Mesangial cell (primary cell): Measurements from ENCODE around the gene CIB2. TPM values are rescaled to one million over a fixed set of nuclear protein-coding genes. Genes with fewer than 3 reads are reported as not detected.

Source experiments
- total RNA-seq: library from RNA; depleted of rRNA; stranded (reverse); fragments of >200 nt; gene quantifications from 2 replicates; pipeline ENCODE4 v1.2.3, GENCODE V29; 2015

The CIB2 gene
- 12.7 and 19.3 TPM in 2 replicates for total RNA-seq

GRCh38 chr15:78131295-78132061, at the start of gene CIB2:
Gene CIB2 (minus strand): TSS chr15:78131445. CDS start chr15:78131215, 230 bp downstream.

DNA sequence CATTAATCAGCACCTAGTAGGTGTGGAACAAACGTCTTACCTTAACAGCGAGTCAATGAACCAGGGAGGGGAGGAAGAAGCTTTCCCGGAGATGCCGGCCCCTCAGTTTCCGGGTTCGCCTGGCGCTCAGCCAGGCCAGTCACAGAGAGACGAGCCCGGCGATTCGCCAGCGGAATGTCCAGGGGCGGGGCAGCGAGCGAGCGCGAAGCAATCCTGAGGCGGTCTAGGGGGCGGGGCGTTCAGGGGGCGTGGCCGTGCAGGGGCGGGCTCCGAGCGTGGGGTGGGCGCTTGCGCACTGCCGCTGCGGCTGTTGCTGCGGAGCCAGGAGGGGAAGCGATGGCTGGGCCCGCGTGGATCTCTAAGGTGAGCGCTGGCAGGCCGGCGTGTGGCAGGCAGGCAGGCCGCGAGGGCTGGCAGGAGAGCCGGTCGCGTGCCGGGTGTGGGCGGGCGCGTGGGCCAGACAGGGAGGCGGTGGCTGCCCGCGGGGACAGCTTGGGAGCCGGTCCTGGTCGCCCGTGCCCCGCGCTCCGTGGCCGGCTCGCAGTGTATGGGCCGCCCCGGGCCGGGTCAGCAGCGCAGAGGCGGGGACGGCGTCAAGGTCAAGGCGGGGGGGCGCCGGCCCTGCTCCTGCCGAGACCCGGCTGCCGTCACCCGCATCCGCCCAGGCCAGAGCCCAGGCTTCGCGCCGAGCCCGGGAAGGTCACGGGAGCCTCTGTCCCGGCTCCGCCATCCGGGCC, 18.0 kb upstream of the CIB2 start, which contains the start of gene IDH3A:
TSS of gene IDH3A (plus strand) at position 295 of the 737 bp plus-strand sequence. CDS start at position 337, 42 bp downstream.

GRCh38 chr15:78092261-78093041, 38.8 kb downstream of the CIB2 start, which contains the start of gene SH2D7:
Gene SH2D7 (plus strand): TSS chr15:78092561. CDS start chr15:78092585, 24 bp downstream.

GRCh38 chr15:78077053-78077870, 54.0 kb downstream of the CIB2 start, which contains the start of gene TBC1D2B:
Gene TBC1D2B (minus strand): TSS chr15:78077711. CDS start chr15:78077652, 59 bp downstream.

Other genes starting within 250 kb of the CIB2 start
- gene TBC1D2B, start 53.7 kb downstream of the CIB2 start, total RNA-seq, result 23.3 and 35.1 TPM in 2 replicates
- not detected in 2 replicates for gene SH2D7, start 38.9 kb downstream of the CIB2 start, total RNA-seq
- gene IDH3A, start 17.9 kb upstream of the CIB2 start, total RNA-seq, result 22.8 and 51.8 TPM in 2 replicates
- 0.16 and 0.51 TPM in 2 replicates for gene ACSBG1, start 103.1 kb upstream of the CIB2 start, total RNA-seq
- gene DNAJA4, start 133.1 kb upstream of the CIB2 start, total RNA-seq, result 3.0 and 6.2 TPM in 2 replicates
- 47.7 and 54.1 TPM in 2 replicates for gene SKIC8, start 168.2 kb upstream of the CIB2 start, total RNA-seq
- not detected in 2 replicates for gene CRABP1, start 208.9 kb upstream of the CIB2 start, total RNA-seq